Activated naive CD8-positive, alpha-beta T cell treated with anti-CD3 and anti-CD28 coated beads, Interleukin-2, amount 50 U/mL, for 24 hours (primary cell): ENCODE data around the gene MVB12A.

Source experiments
- ATAC-seq: fragments of 150-1000 bp; cut with Tn5 transposase; one replicate; pipeline ENCODE4 v1.10.0; 2021
- DNase-seq: peaks from one replicate; pipeline ENCODE4 v3.0.0; 2021
- H3K27ac Mint-ChIP-seq: one replicate; pipeline ENCODE4 v1.8.0; 2021; ENCODE audit warnings: mild to moderate bottlenecking, mixed read lengths
- H3K27me3 Mint-ChIP-seq: one replicate; pipeline ENCODE4 v1.8.0; 2021; ENCODE audit warnings: mixed read lengths
- H3K36me3 Mint-ChIP-seq: one replicate; pipeline ENCODE4 v1.8.0; 2021; ENCODE audit warnings: low read depth, mixed read lengths
- H3K4me1 Mint-ChIP-seq: one replicate; pipeline ENCODE4 v1.8.0; 2021; ENCODE audit warnings: mixed read lengths
- H3K4me3 Mint-ChIP-seq: one replicate; pipeline ENCODE4 v1.8.0; 2021; ENCODE audit warnings: mild to moderate bottlenecking, moderate library complexity, mixed read lengths
- H3K9me3 Mint-ChIP-seq: one replicate; pipeline ENCODE4 v1.8.0; 2021; ENCODE audit warnings: mixed read lengths

The MVB12A gene

GRCh38 chr19:17418710-17419109, 1.1 kb upstream of the MVB12A start:
- Mint-ChIP-seq H3K27me3 (no peaks in the 10 kb centered on the region), H3K4me3 (peak overlapping the region; percentile 88), H3K27ac (peak overlapping the region; percentile 91), H3K36me3 (peaks cover 4% of the 10 kb centered on the region), H3K4me1 (peaks cover 16% of the 10 kb centered on the region), H3K9me3 (no peaks in the 10 kb centered on the region)
- DNase-seq (no peak), ATAC-seq (no peak)

GRCh38 chr19:17419154-17419620, 660 bp upstream of the MVB12A start:
- Mint-ChIP-seq H3K4me1 (peaks cover 16% of the 10 kb centered on the region), H3K4me3 (peak overlapping the region; percentile 88), H3K9me3 (no peaks in the 10 kb centered on the region), H3K27me3 (no peaks in the 10 kb centered on the region), H3K27ac (peak overlapping the region; percentile 91), H3K36me3 (peaks cover 4% of the 10 kb centered on the region)
- DNase-seq (no peak), ATAC-seq (no peak)

- no peak overlapping the region for H3K27ac Mint-ChIP-seq
- H3K27me3 Mint-ChIP-seq = no peaks in the 10 kb centered on the region
- H3K36me3 Mint-ChIP-seq = peaks cover 2% of the 10 kb centered on the region
- H3K4me1 Mint-ChIP-seq = peaks cover 16% of the 10 kb centered on the region
- no peaks in the 10 kb centered on the region for H3K9me3 Mint-ChIP-seq
- H3K4me3 Mint-ChIP-seq = peak overlapping the region; percentile 88
- ATAC-seq (peak; percentile 41), DNase-seq (peak; percentile 48)
Observed at GRCh38 chr19:17420475-17420924, 653 bp downstream of the MVB12A start.

- H3K4me1 Mint-ChIP-seq = peaks cover 16% of the 10 kb centered on the region
- H3K9me3 Mint-ChIP-seq = no peaks in the 10 kb centered on the region
- no peak for ATAC-seq
- no peak for DNase-seq
- no peaks in the 10 kb centered on the region for H3K27me3 Mint-ChIP-seq
- no peak overlapping the region for H3K27ac Mint-ChIP-seq
- peaks cover under 1% of the 10 kb centered on the region for H3K36me3 Mint-ChIP-seq
- no peak overlapping the region for H3K4me3 Mint-ChIP-seq
Observed at GRCh38 chr19:17421942-17422341, 2.1 kb downstream of the MVB12A start.

- DNase-seq (no peak), ATAC-seq (no peak)
- no peak overlapping the region for H3K27ac Mint-ChIP-seq
Observed at GRCh38 chr19:17423429-17424208, 3.8 kb downstream of the MVB12A start.

GRCh38 chr19:17424743-17425365, 5.0 kb downstream of the MVB12A start:
- H3K36me3 Mint-ChIP-seq = no peaks in the 10 kb centered on the region
- DNase-seq = peak; percentile 52
- peaks cover 5% of the 10 kb centered on the region for H3K4me1 Mint-ChIP-seq
- no peak overlapping the region for H3K27ac Mint-ChIP-seq
- H3K27me3 Mint-ChIP-seq = no peaks in the 10 kb centered on the region
- ATAC-seq = peak; percentile 35
- no peak overlapping the region for H3K4me3 Mint-ChIP-seq
- no peaks in the 10 kb centered on the region for H3K9me3 Mint-ChIP-seq

More at GRCh38 chr19:17423429-17424208, 3.8 kb downstream of the MVB12A start:
- Mint-ChIP-seq H3K27me3 (no peaks in the 10 kb centered on the region), H3K9me3 (no peaks in the 10 kb centered on the region), H3K4me1 (peaks cover 15% of the 10 kb centered on the region), H3K36me3 (no peaks in the 10 kb centered on the region), H3K4me3 (no peak overlapping the region)

- H3K27ac Mint-ChIP-seq = no peak overlapping the region
- H3K9me3 Mint-ChIP-seq = no peaks in the 10 kb centered on the region
- ATAC-seq (no peak), DNase-seq (no peak)
- H3K36me3 Mint-ChIP-seq = no peaks in the 10 kb centered on the region
- no peaks in the 10 kb centered on the region for H3K27me3 Mint-ChIP-seq
- H3K4me3 Mint-ChIP-seq = no peak overlapping the region
- H3K4me1 Mint-ChIP-seq = no peaks in the 10 kb centered on the region
Observed at GRCh38 chr19:17429641-17430113, 9.8 kb downstream of the MVB12A start.

GRCh38 chr19:17431417-17431816, 11.6 kb downstream of the MVB12A start:
- DNase-seq (no peak), ATAC-seq (no peak)
- Mint-ChIP-seq H3K9me3 (no peaks in the 10 kb centered on the region), H3K27ac (no peak overlapping the region), H3K27me3 (no peaks in the 10 kb centered on the region), H3K36me3 (no peaks in the 10 kb centered on the region), H3K4me1 (no peaks in the 10 kb centered on the region), H3K4me3 (no peak overlapping the region)

GRCh38 chr19:17435218-17435617, 15.4 kb downstream of the MVB12A start:
- H3K36me3 Mint-ChIP-seq = no peaks in the 10 kb centered on the region
- H3K4me1 Mint-ChIP-seq = no peaks in the 10 kb centered on the region
- H3K4me3 Mint-ChIP-seq = no peak overlapping the region
- no peaks in the 10 kb centered on the region for H3K9me3 Mint-ChIP-seq
- no peak overlapping the region for H3K27ac Mint-ChIP-seq
- no peaks in the 10 kb centered on the region for H3K27me3 Mint-ChIP-seq
- no peak for DNase-seq
- no peak for ATAC-seq

- Mint-ChIP-seq H3K36me3 (no peaks in the 10 kb centered on the region), H3K4me3 (no peak overlapping the region), H3K9me3 (no peaks in the 10 kb centered on the region), H3K27me3 (no peaks in the 10 kb centered on the region), H3K27ac (no peak overlapping the region), H3K4me1 (no peaks in the 10 kb centered on the region)
- DNase-seq = no peak
- no peak for ATAC-seq
Observed at GRCh38 chr19:17436094-17436873, 16.4 kb downstream of the MVB12A start.

- no peak for ATAC-seq
- H3K27me3 Mint-ChIP-seq = no peaks in the 10 kb centered on the region
- no peak overlapping the region for H3K4me3 Mint-ChIP-seq
- no peak for DNase-seq
- no peak overlapping the region for H3K27ac Mint-ChIP-seq
- H3K36me3 Mint-ChIP-seq = no peaks in the 10 kb centered on the region
- no peaks in the 10 kb centered on the region for H3K4me1 Mint-ChIP-seq
- H3K9me3 Mint-ChIP-seq = no peaks in the 10 kb centered on the region
Observed at GRCh38 chr19:17436874-17437267, 17.0 kb downstream of the MVB12A start.

- no peak overlapping the region for H3K4me3 Mint-ChIP-seq
- H3K9me3 Mint-ChIP-seq = no peaks in the 10 kb centered on the region
- no peaks in the 10 kb centered on the region for H3K36me3 Mint-ChIP-seq
- no peaks in the 10 kb centered on the region for H3K27me3 Mint-ChIP-seq
- DNase-seq (peak; percentile 30), ATAC-seq (peak; percentile 88)
- no peak overlapping the region for H3K27ac Mint-ChIP-seq
- no peaks in the 10 kb centered on the region for H3K4me1 Mint-ChIP-seq
Observed at GRCh38 chr19:17441241-17442021, 21.6 kb downstream of the MVB12A start.

GRCh38 chr19:17445526-17446165, 25.8 kb downstream of the MVB12A start:
- no peak for ATAC-seq

More at GRCh38 chr19:17445526-17446165, 25.8 kb downstream of the MVB12A start:
- Mint-ChIP-seq H3K27me3 (peaks cover 14% of the 10 kb centered on the region), H3K4me3 (no peak overlapping the region), H3K9me3 (no peaks in the 10 kb centered on the region), H3K4me1 (peaks cover 12% of the 10 kb centered on the region), H3K27ac (no peak overlapping the region), H3K36me3 (no peaks in the 10 kb centered on the region)
- DNase-seq = no peak
